Right cardiac atrium (tissue), 5 donors: ENCODE data around the gene RFC5. TPM values are rescaled to one million over a fixed set of nuclear protein-coding genes. Genes with fewer than 3 reads are reported as not detected.
A peak's percentile ranks its signal among the peaks of the same experiment; 100 is the strongest.

Experiments used
- ATAC-seq, 2 donors: fragments of 200-7000 bp; cut with Tn5 transposase; one replicate each; pipeline versions ENCODE4 v1.8.0 to v1.9.1; 2020; ENCODE audit warnings: moderate library complexity in 2 of 2, mild to moderate bottlenecking in 1 of 2
- DNase-seq, 3 donors: peaks; one replicate each; pipeline ENCODE4 v3.0.0-alpha.2; 2020
- H3K27ac ChIP-seq: one replicate; pipeline ENCODE4 v1.5.1; 2013; ENCODE audit warnings: mild to moderate bottlenecking, low read length, control low read depth, moderate library complexity
- H3K27me3 ChIP-seq: one replicate; pipeline ENCODE4 v1.6.1; 2013; ENCODE audit not compliant: control insufficient read depth, insufficient read depth
- H3K4me1 ChIP-seq: one replicate; pipeline ENCODE4 v1.6.1; 2013; ENCODE audit warnings: low read length; ENCODE audit not compliant: control insufficient read depth, insufficient read depth
- H3K4me3 ChIP-seq: one replicate; pipeline ENCODE4 v1.5.1; 2013; ENCODE audit warnings: low read length, control low read depth
- H3K9me3 ChIP-seq: one replicate; pipeline ENCODE4 v1.6.1; 2013; ENCODE audit warnings: low read length; ENCODE audit not compliant: control insufficient read depth
- WGBS: extraction: QIAGEN DNeasy Blood & Tissue Kit; methylation state at CpG from one replicate; pipeline ENCODE4 v1.1.7; 2013; 5-methylcytosine and 5-hydroxymethylcytosine counted together
- intact Hi-C, 4 donors: fragments of 100-400 bp; cut with DNase I; formaldehyde crosslinking; loops; one replicate each; pipeline versions ENCODE4 v1.11.0 to v1.14.0; 2022 to 2023
- long read RNA-seq, 4 donors: library from polyadenylated mRNA; unstranded; transcript quantifications; one replicate each; pipeline ENCODE4 v2.0.0, GENCODE V29; 2020 to 2021
- polyA plus RNA-seq: library from polyadenylated mRNA; stranded (reverse); fragments of 200-250 nt; gene quantifications from one replicate; pipeline ENCODE4 v1.2.3, GENCODE V29; 2013
- total RNA-seq, 4 donors: library from RNA; stranded (reverse); fragmentation: NEBNext Ultra II Directional; extraction: Animal tissue kit (Norgen Biotek cat#: 25700); gene quantifications; one replicate each; pipeline ENCODE4 v1.2.1, GENCODE V29; 2021
- donor health status: healthy with polysubstance abuse.
- donor health status: DM: no; HTN: yes; CAD: no.
- donor health status: DM: no; HTN: no; CAD: no.
- donor health status: DM: no; HTN: yes; CAD: no; lungs with severe emphysema.
- donor health status: DM: yes; HTN: yes; CAD: no.

The RFC5 gene
- total RNA-seq: 1 to 10 TPM; 4.3 to 7.9 (median 6.4) TPM
- polyA plus RNA-seq: 4.3 TPM
- long read RNA-seq, donor 1, transcript RFC5-204 (11 exons, 1,655 nt): major isoform, 6 of 12 reads
- long read RNA-seq, donor 1, partial matches to known transcripts: 1 of 12 reads
- long read RNA-seq, donor 1, other reads (novel, unspliced or antisense): 5 of 12 reads
- long read RNA-seq, donor 2, transcript RFC5-204 (11 exons, 1,655 nt): major isoform, 6 of 8 reads
- long read RNA-seq, donor 2, partial matches to known transcripts: 0 of 8 reads
- long read RNA-seq, donor 2, other reads (novel, unspliced or antisense): 2 of 8 reads
- long read RNA-seq, donor 3, transcript RFC5-204 (11 exons, 1,655 nt): major isoform, 25 of 33 reads
- long read RNA-seq, donor 3, partial matches to known transcripts: 0 of 33 reads
- long read RNA-seq, donor 3, other reads (novel, unspliced or antisense): 8 of 33 reads
- long read RNA-seq, donor 4, transcript RFC5-204 (11 exons, 1,655 nt): major isoform, 6 of 7 reads
- long read RNA-seq, donor 4, partial matches to known transcripts: 1 of 7 reads
- long read RNA-seq, donor 4, other reads (novel, unspliced or antisense): 0 of 7 reads

- no peaks in the 10 kb centered on the region for H3K9me3 ChIP-seq
- H3K27me3 ChIP-seq: no peaks in the 10 kb centered on the region
- ATAC-seq (peak; percentile 100), DNase-seq (peak; percentile 99 to 100 (median 99))
- H3K4me1 ChIP-seq: no peaks in the 10 kb centered on the region
- under 1% methylated on average over 61 of the region's 61 CpGs for WGBS
- peak within 1 kb of the TSS; percentile 61 for H3K4me3 ChIP-seq
- intact Hi-C loops: loop anchor here in 1 of 4 donors (10.0 kb wide), 1 partner anchor 142 kb away; no protein-coding TSS in a partner anchor
- H3K27ac ChIP-seq: no peak within 1 kb of the TSS
These were observed at the start of gene RFC5 for GRCh38 chr12:118016424-118017264. TSS of gene RFC5 (plus strand) at chr12:118016703. CDS start at chr12:118016828, 125 bp downstream.

GRCh38 chr12:117967043-117967442 lies 49.5 kb upstream of the RFC5 start:
- ATAC-seq (no peak), DNase-seq (no peak)
- Histone ChIP-seq H3K4me1 (no peaks in the 10 kb centered on the region), H3K4me3 (no peak overlapping the region), H3K27ac (no peak overlapping the region), H3K9me3 (no peaks in the 10 kb centered on the region), H3K27me3 (peaks cover 3% of the 10 kb centered on the region)
- 32% methylated on average over 4 of the region's 4 CpGs for WGBS
- intact Hi-C loops: no loop called here

GRCh38 chr12:117967512-117967911 lies 49.0 kb upstream of the RFC5 start:
- DNase-seq (no peak), ATAC-seq (no peak)
- H3K9me3 ChIP-seq: no peaks in the 10 kb centered on the region
- no peak overlapping the region for H3K27ac ChIP-seq
- H3K4me3 ChIP-seq: no peak overlapping the region
- peaks cover 3% of the 10 kb centered on the region for H3K27me3 ChIP-seq
- 19% methylated on average over 12 of the region's 12 CpGs for WGBS
- intact Hi-C loops: no loop called here
- H3K4me1 ChIP-seq: no peaks in the 10 kb centered on the region

GRCh38 chr12:117968151-117968789 lies 48.2 kb upstream of the RFC5 start:
- ATAC-seq (no peak), DNase-seq (no peak)
- Histone ChIP-seq H3K27me3 (peaks cover 3% of the 10 kb centered on the region), H3K4me3 (no peak overlapping the region), H3K27ac (no peak overlapping the region), H3K9me3 (no peaks in the 10 kb centered on the region), H3K4me1 (no peaks in the 10 kb centered on the region)
- intact Hi-C loops: no loop called here
- WGBS: 11% methylated on average over 10 of the region's 10 CpGs

GRCh38 chr12:117968826-117969659 lies 47.5 kb upstream of the RFC5 start, which contains the start of gene KSR2:
TSS of gene KSR2 (minus strand) at chr12:117968990. CDS start at chr12:117968255, 735 bp downstream.
- intact Hi-C loops: no loop called here
- no peak for ATAC-seq
- 2% methylated on average over 86 of the region's 86 CpGs for WGBS

GRCh38 chr12:117970334-117970733 lies 46.2 kb upstream of the RFC5 start:
- intact Hi-C loops: no loop called here

More at GRCh38 chr12:117968826-117969659, 47.5 kb upstream of the RFC5 start, which contains the start of gene KSR2:
- no peak within 1 kb of the TSS for H3K27ac ChIP-seq
- H3K27me3 ChIP-seq: peaks cover 3% of the 10 kb centered on the region
- DNase-seq: no peak
- peak within 1 kb of the TSS; percentile 54 for H3K4me3 ChIP-seq
- H3K4me1 ChIP-seq: no peaks in the 10 kb centered on the region
- H3K9me3 ChIP-seq: no peaks in the 10 kb centered on the region

GRCh38 chr12:117972301-117972700 lies 44.2 kb upstream of the RFC5 start:
- no peak overlapping the region for H3K27ac ChIP-seq
- no peak for ATAC-seq
- H3K4me3 ChIP-seq: no peak overlapping the region
- no peaks in the 10 kb centered on the region for H3K4me1 ChIP-seq
- intact Hi-C loops: no loop called here
- WGBS: 75% methylated on average over 2 of the region's 2 CpGs
- no peak for DNase-seq
- H3K27me3 ChIP-seq: no peaks in the 10 kb centered on the region
- no peaks in the 10 kb centered on the region for H3K9me3 ChIP-seq

More at GRCh38 chr12:117970334-117970733, 46.2 kb upstream of the RFC5 start:
- no peak overlapping the region for H3K4me3 ChIP-seq
- peaks cover 3% of the 10 kb centered on the region for H3K27me3 ChIP-seq
- WGBS: 88% methylated on average over 4 of the region's 4 CpGs
- ATAC-seq: no peak
- no peaks in the 10 kb centered on the region for H3K9me3 ChIP-seq
- no peaks in the 10 kb centered on the region for H3K4me1 ChIP-seq
- H3K27ac ChIP-seq: no peak overlapping the region
- no peak for DNase-seq

- H3K4me3 ChIP-seq: no peak overlapping the region
- no peaks in the 10 kb centered on the region for H3K27me3 ChIP-seq
- no peak overlapping the region for H3K27ac ChIP-seq
- WGBS: 79% methylated on average over 3 of the region's 3 CpGs
- H3K9me3 ChIP-seq: no peaks in the 10 kb centered on the region
- no peak for DNase-seq
- intact Hi-C loops: no loop called here
- H3K4me1 ChIP-seq: no peaks in the 10 kb centered on the region
- ATAC-seq: no peak
These were observed 41.5 kb upstream of the RFC5 start for GRCh38 chr12:117975006-117975405.

GRCh38 chr12:117977373-117977772 lies 39.1 kb upstream of the RFC5 start:
- H3K27ac ChIP-seq: no peak overlapping the region
- DNase-seq: no peak
- no peak for ATAC-seq
- H3K4me3 ChIP-seq: no peak overlapping the region
- H3K4me1 ChIP-seq: no peaks in the 10 kb centered on the region
- intact Hi-C loops: no loop called here
- H3K27me3 ChIP-seq: no peaks in the 10 kb centered on the region
- H3K9me3 ChIP-seq: no peaks in the 10 kb centered on the region
- WGBS: 91% methylated on average over 1 of the region's 1 CpG

- no peak overlapping the region for H3K4me3 ChIP-seq
- DNase-seq (no peak), ATAC-seq (no peak)
- H3K27me3 ChIP-seq: no peaks in the 10 kb centered on the region
- intact Hi-C loops: no loop called here
- no peaks in the 10 kb centered on the region for H3K4me1 ChIP-seq
- 80% methylated on average over 4 of the region's 4 CpGs for WGBS
- no peaks in the 10 kb centered on the region for H3K9me3 ChIP-seq
- H3K27ac ChIP-seq: no peak overlapping the region
These were observed 35.9 kb upstream of the RFC5 start for GRCh38 chr12:117980616-117981015.
